ENCODE results near the gene PRDM9.

PRDM9 gene

GRCh38 chr5:23528677-23529076, 21.3 kb downstream of the PRDM9 start:
- no peak for DNase-seq

- no peak for DNase-seq
Observed at GRCh38 chr5:23530571-23530970, 23.2 kb downstream of the PRDM9 start.

GRCh38 chr5:23571059-23571458, 63.6 kb downstream of the PRDM9 start:
- no peak for DNase-seq

Data from CD4-positive, alpha-beta T cell treated with Interleukin-12 subunit alpha and Interleukin-12 subunit beta, for 1 hour (primary cell).